GM18511 (cell line): Measurements from ENCODE around the gene MAP3K6.

Experiments
- ATAC-seq: cut with Tn5 transposase; IDR thresholded peaks from one replicate; pipeline ENCODE4 v1.9.1; 2021; ENCODE audit warnings: mild to moderate bottlenecking, moderate library complexity; ENCODE audit not compliant: unreplicated experiment

The MAP3K6 gene

DNA sequence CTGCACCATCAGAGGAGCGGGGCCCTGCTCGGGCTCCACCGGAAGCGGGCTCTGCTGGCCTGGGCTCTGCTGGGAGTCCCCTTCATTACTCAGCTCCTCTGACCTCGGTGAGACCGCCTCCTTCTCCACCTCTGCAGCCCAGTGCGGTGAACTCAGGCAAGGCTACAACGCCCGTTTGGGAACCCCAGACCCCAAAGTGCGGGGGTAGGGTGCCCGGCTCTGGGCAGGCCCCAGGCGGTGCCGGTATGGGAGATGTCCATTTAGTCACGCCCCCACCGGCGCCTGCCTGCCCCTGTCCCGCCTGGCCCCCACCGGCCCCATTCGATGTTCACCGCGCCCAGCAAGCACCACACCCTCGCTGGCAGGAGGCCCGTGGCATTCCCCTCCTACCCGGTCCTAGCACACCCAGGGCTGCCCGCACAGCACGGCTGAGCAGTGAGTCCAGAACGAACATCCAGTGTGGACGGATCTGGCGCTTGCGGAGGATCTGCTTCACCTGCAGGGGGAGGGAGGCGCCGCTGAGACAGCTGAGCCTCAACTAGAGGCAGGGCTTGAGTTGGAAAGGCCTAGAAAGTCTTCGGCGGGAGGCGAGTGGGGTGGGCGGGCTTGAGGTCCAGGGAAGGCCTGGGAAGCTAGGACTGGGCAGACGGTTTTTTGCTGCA is 10.0 kb downstream of the MAP3K6 start:
- ATAC-seq = no peak

DNA sequence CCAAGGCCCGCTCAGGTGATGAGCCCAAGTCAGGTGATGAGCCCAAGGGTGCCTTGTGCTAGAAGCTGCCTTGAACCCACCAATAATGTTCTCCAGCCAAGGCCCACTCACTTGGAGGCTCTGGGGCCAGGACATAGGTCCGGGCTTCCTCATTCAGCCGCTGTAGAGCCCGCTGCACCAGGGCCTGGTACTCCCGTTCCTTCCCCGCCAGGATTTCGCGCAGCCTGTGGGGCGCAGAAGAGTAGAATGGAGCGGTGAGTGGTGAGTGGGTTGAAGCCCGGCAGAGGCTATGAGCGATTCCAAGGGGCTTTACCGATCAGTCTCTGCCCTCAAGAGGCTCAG is 10.5 kb downstream of the MAP3K6 start:
- no peak for ATAC-seq

DNA sequence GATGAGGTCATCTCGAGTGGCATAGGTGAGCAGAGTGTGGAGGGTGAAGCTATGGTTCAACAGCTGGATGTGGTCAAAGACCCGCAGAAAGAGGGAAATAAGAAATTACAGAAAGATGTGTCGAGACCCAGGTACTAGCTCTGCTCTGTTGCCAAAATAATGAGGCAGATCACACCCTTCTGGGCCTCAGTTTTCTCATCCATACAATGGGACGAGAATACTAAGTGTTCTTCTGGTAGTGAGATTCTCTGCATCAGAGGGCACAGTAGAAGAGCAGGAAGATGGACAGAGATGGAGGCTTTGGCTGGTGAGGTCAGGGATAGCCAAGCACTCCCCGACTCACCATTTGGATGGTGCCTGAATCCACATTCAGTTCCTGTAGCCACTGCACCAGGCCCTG is 11.1 kb downstream of the MAP3K6 start:
- ATAC-seq = no peak

GRCh38 chr1:27353629-27354028 is 13.1 kb downstream of the MAP3K6 start:
- ATAC-seq = no peak

- no peak for ATAC-seq
Measured at GRCh38 chr1:27353166-27353565, 13.6 kb downstream of the MAP3K6 start.

- no peak for ATAC-seq
Measured at GRCh38 chr1:27351541-27352107, 15.1 kb downstream of the MAP3K6 start.

DNA sequence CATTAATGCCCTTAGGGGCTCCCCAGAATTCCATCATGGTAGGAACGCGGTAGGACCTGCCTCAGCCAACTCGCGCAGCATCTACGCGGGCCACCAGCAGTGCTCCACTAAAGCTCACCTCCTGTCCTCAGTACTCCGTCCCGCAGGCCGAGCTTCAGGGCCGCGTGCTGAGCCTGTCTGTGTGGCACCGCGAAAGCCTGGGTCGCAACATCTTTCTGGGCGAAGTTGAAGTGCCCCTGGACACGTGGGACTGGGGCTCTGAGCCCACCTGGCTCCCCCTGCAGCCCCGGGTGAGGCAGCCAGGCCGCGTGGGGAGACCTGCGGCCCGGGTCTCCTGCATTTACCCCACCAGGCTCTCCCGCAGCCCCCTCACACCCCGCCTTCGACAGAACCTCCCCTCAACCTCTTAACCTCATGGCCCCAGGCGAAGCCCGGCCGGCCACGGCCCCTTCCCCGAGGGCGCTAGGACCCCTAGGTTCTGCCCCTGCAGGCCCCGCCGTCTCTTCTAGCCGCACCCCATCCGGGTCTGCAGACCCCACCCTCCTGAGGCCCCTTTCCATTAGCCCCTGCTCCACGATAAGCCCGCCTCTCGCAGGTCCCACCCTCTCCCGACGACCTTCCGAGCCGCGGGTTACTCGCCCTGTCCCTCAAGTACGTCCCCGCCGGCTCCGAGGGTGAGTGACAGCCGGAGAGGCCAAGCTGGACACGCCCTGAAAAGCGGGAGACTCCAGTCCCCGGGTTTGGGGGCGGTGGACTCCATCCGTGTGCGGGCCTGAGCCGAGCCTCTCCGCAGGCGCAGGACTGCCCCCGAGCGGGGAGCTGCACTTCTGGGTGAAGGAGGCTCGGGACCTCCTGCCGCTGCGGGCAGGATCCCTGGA is 15.9 kb downstream of the MAP3K6 start:
- ATAC-seq = no peak

GRCh38 chr1:27349784-27350662 is 16.7 kb downstream of the MAP3K6 start:
- ATAC-seq = no peak

GRCh38 chr1:27348861-27349783 is 17.6 kb downstream of the MAP3K6 start:
- ATAC-seq = no peak

DNA sequence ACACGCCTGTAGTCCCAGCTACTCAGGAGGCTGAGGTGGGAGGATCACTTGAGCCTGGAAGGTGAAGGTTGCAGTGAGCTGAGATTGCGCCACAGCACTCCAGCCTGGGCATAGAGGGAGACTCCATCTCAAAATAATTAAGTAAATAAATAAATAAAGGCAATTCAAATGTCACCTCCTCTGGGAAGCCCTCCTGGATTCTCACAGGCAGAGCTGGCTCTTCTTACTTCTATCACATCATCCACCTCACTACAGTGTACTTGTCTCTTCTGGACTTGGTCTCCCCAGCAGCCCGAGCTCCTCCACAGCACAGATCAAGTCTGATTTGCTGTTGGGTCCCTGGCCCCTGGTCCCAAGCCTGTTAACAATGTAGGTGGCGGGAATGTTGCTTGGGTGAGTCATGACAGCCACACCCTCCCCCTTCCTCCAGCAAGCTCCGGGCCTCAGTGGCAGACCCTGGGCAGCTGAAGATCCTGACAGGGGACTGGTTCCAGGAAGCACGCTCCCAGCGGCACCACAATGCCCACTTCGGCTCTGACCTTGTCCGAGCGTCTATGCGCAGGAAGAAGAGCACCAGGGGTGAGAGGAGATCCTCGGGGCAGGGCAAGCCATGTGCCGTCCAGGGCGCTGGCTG is 19.7 kb downstream of the MAP3K6 start:
- no peak for ATAC-seq

DNA sequence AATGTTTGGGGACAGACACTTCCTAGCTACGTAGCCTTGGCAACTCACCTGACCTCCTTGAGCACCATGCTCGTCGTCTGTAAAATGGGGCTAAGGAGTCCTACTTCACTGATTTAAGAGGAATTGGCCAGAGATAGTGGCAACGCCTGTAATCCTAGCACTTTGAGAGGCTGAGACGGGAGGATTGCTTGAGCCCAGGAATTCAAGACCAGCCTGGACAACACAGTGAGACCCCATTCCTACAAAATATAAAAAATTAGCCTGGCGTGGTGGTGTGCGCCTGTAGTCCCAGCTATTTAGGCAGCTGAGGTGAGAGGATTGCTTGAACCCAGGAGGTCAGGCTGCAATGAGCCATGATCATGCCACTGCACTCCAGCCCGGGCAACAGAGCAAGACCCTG is 20.4 kb downstream of the MAP3K6 start:
- ATAC-seq = no peak

GRCh38 chr1:27345272-27345671 is 21.5 kb downstream of the MAP3K6 start:
- no peak for ATAC-seq

DNA sequence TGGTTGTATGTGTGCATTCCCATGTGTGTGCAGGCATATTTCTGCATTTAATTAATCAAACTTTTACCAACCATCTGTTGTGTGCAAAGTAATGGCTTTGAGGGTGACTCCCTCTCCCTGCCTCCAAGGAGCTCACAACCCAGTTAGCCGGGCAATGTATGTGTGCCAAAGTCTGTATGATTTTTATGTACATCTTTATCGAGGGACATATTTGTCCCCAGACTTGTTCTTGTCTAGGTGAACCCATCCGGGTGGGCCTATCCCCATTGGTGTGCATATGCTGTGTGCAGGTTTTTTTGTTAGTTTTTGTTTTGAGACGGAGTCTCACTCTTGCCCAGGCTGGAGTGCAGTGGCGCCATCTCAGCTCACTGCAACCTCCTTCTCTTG is 23.1 kb downstream of the MAP3K6 start:
- no peak for ATAC-seq

- peak; percentile 51 for ATAC-seq
Measured at GRCh38 chr1:27342778-27343638, 23.8 kb downstream of the MAP3K6 start.

- peak; percentile 35 for ATAC-seq
Measured at GRCh38 chr1:27342391-27342777, 24.4 kb downstream of the MAP3K6 start.

DNA sequence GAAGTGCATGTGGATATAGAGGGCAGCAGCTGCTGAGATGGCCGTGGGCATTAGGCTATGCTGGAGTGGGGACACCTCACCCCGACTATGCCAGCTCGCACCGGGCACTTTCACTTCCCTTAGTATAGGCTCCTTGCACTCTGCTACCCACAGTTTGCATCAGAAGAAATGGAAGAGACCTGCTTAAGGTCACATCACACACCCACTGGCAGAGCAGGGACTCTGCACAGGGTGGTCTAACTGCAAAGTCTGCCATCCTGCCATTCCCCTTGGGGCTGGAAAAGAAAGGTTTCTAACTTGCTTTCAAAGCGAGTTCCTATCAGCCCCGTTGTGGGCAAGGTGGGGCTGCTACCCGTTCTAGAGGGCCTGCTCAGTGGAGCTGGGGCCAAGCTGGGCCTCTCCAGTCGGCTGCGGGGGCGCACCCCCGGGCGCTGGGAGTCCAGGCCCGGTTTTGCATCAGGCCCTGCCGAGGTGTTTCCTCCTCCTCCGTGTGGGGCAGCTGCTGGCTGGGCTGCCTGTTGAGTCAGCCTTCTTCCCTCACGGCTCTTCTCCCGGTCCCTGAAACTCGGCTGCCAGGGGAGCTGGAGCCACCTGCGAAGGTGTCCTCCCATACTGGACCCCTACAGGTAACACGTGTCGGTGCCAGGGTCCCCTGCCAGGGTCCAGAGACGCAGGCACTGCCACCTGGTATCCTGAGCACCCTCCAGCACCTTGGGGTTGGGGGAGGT is 25.1 kb downstream of the MAP3K6 start, which contains the start of gene SYTL1:
Gene SYTL1 (plus strand): TSS at position 498 of the 728 bp plus-strand sequence. CDS start 3,313 bp downstream, outside the sequence.
- ATAC-seq = peak; percentile 52

GRCh38 chr1:27339213-27339612 is 27.5 kb downstream of the MAP3K6 start:
- no peak for ATAC-seq

DNA sequence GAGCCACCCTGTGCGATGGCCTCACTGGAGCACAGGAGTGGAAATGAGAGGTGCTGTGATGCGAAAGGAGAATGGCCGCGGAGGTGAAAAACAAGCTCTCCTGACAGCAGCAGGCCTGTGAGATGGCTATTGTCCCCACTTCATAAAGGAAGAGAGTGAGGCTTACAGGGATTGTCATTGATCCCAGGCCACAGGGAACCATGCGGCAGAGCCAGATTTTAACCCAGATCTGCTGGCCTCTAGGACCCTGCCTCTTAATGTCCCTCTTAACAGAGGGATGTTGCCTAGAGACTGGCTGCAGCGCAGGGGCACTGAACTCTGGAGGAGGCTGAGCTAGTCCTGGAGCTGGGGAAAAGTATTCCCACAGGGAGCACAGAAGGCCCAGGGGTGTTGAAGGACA is 28.0 kb downstream of the MAP3K6 start:
- no peak for ATAC-seq
